ENCODE data around the gene ARHGAP31.
A peak's percentile ranks its signal among the peaks of the same experiment; 100 is the strongest.
"Not testable (repeated sequence)": the region's sequence is repeated elsewhere in the genome, so short reads cannot be mapped to it uniquely, and the experiment has no call there.

Gene ARHGAP31

DNA sequence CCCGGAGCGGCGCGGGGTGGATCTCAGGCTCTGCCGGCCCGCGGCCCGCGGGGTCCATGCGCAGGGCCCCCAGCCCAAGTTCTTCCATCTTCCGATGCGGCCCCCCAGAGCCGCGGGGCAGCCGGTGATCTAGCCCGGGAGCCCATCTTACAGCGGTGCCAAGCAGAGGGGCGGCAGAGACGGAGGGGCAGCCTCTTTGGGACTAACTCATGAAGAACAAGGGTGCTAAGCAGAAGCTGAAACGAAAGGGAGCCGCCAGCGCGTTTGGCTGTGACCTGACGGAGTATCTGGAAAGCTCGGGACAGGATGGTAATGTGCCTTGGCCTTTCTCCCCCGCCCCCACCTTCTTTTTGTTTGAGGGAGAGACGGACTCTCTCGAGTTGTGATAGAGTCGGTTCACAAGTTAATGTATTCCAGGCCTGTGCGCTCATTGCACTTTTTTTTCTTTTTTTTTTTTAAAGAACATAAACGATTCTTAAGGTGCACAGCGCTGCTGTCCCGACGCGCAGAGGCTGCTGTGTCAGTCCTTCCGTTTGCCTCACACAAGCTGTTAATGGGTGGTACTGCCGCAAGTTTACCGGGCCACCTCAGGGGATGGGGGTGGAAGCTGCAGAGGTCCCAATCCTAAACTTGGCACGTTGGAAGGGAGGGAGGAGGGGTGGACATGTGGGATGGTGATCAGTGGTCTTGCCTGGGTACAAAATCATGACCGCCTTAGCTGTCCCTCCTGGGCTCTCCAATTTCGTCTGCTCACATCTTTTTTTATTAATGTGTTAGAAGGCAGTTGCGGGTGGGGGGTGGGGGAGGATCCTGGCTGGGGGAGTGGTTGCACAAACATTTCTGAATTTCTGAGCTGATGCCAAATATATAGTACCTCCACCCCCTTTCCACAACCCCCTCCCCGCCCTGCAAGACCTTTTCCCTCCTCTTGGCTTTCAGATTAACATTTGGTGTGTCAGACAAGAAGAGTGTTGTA lies 801 bp downstream of the ARHGAP31 start:
- peak; percentile 22 for DNase-seq (ENCODE audit: insufficient read length, low spot score)
- peak; percentile 90 for FAIRE-seq

DNA sequence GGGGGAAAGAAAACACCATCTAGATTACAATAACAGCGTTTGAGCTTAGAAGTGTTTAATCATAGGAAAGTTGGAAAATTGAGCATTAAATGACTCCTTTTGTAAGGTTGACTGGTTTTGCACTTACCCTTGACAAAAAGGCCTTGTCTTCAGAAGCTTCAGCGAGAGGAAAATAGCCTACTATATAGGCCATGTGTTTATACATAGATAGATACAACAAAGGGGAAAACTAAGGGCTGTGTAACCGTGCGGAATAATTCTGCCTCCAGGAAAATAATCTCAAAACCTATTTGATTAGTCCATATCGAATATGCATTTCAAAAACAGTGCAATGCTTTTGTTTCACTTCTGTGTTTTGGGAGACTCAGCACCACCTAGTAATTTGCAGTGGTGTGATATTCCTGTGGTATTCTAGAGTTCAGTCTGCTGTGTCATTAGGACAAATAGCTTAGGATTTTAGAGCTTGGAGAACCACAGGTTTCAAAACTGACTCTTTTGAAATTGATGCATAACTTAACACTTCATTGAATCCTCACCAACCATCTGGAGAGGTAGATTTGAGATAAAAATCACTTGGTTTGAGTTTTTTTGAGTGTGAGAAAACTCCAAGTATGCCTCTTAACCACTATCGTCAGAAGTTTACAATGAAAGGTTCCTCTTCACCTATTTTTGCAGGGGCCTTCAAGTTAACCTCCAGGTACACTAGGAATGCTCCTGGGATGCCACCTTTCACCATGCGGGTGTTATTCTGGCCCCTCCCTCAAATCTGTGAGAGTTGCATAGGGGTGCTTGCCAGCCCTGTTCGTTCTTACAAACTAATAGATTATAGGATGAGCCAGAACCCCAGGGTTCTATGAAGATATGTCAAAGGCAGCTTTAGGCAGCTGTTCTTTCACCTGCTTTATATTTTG lies 1.9 kb downstream of the ARHGAP31 start:
- FAIRE-seq (peak; percentile 78), DNase-seq (ENCODE audit: insufficient read length, low spot score) (no peak)

DNA sequence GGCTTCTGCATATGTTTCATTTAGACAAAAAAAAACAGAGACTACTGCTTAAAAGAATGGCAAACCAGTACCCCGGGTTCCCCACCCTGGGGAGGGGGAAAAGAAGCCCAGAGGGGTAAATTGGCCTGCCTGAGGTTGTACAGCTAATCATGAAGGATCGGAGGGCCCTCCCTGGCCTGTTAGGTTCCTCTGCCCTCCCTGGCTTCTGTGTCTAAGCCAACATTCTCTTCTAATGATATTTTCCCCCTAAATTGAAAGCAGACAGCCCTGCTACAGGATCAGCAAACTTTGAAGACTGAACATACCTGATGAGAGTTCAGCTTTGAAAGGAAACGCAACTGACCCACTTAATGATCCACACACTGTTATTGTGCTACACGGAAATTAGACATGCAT lies 2.5 kb downstream of the ARHGAP31 start:
- no peak for FAIRE-seq
- no peak for DNase-seq (ENCODE audit: insufficient read length, low spot score)

DNA sequence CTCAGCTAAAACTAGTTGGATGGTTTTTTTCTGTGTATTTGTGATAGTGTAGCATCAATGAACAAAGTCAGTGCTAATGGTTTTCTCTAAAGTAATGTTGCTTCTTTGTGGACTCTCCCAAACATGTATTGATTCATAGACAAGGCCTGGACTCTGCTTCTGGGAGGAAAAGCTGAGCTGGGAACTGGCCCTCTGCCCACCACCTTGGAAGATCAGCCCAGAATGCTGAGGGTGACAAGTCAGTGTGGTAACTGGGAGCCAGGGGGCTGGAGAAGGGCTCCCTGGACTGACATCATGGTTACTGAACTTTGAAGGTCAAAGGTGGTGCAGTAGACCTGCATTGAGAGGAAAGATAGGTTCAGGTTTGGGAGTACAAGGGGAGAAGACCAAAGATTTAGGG lies 3.0 kb downstream of the ARHGAP31 start:
- DNase-seq (ENCODE audit: insufficient read length, low spot score): no peak
- FAIRE-seq: no peak

DNA sequence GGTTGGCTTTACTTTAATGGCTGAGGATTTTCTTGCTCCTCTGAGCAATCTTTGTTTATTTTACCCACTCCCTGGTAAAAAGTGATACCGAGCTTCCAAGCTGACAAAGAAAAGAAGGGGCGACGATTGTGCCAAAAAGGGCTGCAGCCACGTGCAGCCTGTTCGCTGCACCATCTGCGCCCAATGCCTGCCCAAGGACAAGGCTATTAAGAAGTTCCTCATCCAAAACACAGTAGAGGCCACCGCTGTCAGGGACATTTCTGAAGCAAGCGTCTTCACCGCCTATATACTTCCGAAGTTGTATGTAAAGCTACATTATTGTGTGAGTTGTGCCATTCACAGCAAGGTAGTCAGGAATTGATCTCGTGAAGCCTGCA lies 4.4 kb downstream of the ARHGAP31 start:
- no peak for FAIRE-seq

DNA sequence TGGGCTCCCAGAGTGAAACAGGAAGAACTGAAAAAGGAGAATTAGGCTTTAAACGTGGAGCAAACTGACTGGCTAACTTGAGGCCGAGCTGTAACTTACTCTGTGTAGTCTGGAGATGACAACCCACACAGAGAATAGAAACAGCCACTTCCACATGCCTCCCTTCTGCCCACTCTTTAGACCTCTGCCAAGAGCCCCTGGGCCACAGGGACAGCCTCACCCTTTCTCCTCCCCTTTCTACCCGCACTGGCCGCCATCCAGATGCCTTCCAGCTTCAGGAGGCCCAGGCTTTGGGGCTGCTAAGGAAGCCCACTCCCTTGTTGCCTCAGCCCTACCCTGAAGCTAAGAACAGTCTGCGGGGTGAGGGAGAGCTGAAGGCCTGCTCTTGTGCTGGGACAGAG lies 6.8 kb downstream of the ARHGAP31 start:
- no peak for DNase-seq (ENCODE audit: insufficient read length, low spot score)
- FAIRE-seq: no peak

More for the DNA sequence above, 4.4 kb downstream of the ARHGAP31 start:
- DNase-seq (ENCODE audit: insufficient read length, low spot score): no peak

DNA sequence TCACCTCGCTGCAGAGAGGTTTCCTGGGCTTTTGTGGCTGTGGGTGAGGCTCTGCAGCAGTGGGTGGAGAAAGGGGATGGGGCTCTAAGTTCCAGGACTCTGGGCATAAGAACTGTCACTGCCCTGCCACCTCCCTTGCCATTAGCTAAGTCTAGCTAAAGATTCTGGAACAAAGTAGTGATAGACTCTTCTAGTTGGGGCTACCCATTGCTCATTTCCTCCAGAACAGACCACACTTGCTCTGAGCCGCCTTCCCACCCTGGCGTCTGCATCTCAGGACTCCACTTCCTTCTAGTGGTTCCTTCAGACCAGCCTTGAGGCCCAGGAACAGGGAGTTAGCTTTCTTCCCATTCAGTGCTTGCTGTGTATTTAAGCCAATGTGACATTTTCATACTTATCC lies 7.5 kb downstream of the ARHGAP31 start:
- FAIRE-seq (no peak), DNase-seq (ENCODE audit: insufficient read length, low spot score) (no peak)

DNA sequence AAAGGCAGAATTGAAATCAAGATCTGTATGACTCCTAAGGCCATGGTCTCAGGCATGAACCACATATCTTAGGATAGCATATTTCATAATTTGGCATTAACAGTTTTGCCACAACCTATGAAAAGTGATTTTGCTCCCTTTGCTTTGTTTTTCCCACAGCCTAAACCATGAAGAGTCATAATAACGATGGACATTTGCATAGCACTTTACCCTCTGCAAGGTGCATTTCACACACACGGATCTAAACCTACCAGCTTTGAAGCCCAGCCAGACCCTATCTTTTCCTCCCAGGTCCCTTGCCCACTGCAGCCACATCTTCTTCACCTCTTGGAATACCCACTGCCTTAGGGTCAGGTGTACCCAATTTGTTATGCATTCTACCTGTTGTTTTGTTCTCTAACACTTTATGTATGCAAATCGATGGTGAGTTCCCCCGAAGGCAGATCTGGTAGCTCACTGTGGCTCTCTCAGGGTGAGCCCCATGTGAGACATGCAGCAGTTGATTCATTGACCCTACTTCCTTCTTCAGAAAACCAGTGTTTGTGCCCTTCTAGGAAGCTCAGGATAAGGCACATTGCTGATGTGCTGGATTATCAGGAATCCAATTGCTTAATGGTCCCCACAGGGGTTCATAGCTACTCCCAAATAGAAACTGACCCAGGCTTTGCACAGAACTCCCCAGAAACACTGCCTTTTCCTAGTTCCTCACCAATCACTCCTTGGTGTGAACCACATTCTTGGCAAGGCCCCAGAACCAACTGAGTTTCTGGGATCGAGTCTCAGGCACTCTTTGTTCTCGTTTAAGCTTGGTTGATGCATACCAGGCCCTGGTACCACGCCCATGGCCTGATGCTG lies 8.7 kb downstream of the ARHGAP31 start:
- DNase-seq (ENCODE audit: insufficient read length, low spot score): no peak
- FAIRE-seq: peak; percentile 84

DNA sequence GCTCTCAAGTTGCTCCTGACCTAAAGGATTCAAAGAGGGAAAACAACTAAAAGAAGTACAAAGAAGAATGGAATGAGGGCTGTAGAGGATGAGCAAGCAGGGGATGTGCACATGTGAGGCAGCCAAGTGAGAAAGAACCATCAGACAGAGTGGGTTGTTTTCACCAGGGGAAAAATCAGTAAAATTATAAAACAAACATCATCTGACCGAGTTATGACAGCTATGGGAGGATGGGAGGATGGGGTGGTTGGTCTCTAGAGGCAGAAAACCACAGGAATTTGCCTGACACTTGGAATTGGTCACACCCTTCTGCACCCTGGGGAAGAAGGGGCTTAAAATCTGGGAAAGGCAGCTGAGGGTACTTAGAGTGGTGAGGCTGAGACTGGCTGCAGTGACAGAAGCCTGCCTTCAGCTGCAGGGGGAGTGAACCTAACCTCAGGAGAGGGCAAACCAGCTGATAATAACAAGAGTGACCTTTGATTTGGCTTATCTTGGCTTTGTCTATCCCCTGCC lies 10.1 kb downstream of the ARHGAP31 start:
- DNase-seq (ENCODE audit: insufficient read length, low spot score) (no peak), FAIRE-seq (no peak)

DNA sequence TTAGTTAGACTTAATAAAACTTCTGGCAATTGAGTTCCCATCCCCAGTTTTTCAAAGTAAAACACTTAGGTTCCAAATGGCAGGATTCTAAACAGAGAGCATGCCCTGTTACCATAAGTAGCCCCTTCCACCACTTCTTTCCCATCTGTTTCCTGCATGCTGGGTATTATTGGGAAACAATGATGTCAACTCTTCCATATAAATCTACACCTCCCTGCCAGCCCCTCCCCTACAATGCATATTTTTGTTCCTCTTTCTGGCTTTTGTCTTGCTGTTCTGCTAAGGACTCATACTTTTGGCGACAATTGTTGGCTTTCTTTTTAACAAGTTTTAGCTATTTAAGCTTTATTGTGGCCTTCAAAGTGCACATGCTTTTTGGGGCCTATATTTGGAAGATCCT lies 11.1 kb downstream of the ARHGAP31 start:
- DNase-seq (ENCODE audit: insufficient read length, low spot score): no peak
- no peak for FAIRE-seq

DNA sequence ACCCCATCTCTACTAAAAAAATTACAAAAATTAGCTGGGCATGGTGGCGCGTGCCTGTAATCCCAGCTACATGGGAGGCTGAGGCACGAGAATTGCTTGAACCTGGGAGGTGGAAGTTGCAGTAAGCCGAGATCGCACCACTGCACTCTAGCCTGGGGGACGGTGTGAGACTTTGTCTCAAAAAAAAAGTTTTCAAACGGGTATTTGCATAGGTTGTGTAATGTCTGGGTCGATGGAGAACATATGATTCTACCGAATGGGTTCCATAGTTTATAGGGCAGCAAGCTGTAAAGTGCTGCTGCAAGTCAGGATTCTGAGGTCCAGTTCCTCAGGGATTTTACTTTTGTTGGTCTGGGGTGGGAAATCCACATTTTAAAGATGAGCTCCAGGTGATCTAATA lies 12.2 kb downstream of the ARHGAP31 start:
- not testable (repeated sequence) for DNase-seq (ENCODE audit: insufficient read length, low spot score); FAIRE-seq

DNA sequence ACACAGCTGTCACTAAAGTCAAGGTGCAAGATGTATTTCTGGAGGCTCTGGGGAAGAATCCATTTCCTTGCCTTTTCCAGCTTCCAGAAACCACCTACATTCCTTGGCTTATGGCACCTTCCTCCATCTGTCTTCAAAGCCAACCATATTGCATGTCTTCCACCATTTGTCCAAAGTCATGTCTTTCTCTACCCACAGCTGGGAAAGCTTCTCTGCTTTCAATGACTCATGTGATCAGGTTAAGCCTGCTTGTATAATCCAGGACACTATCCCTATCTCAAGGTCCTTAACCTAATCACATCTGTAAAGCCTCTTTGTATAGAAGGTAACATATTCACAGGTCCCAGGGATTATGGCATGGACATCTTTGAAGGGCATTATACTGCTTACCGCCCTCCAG lies 14.2 kb downstream of the ARHGAP31 start:
- no peak for FAIRE-seq
- DNase-seq (ENCODE audit: insufficient read length, low spot score): no peak

DNA sequence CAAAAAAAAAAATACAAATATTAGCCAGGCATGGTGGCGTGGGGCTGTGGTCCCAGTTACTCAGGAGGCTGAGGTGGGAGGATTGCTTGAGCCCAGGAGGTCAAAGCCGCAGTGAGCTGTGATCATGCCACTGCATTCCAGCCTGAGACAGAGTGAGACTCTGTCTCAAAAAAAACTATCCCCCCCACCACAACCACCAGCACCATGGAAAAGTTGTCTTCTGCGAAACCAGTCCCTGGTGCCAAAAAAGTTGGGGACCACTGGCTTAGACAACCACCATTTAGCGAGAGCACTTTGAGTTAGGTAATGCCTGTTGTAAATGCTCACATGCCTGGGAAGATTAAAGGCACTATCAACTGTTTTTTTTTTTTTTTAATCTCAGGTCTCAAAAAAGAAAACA lies 15.4 kb downstream of the ARHGAP31 start:
- FAIRE-seq (no peak), DNase-seq (ENCODE audit: insufficient read length, low spot score) (no peak)

DNA sequence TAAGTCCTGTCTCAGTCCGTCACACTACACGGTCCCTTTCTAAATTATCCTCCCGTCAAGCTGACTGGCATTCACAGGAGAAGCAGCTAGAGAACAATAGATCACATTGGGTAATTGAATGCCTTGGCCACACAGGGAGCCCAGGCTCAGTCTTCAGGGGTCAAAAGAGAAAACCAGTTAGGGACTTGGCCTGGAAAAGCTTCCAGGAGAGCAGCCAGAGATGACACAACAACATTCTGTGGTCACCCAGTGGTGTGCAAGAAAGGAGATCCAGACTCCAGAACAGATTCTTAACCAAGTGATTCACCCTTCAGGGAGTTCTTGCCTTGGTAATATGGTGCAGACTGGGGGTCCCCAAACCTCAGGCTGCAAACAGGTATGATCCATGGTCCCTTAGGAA lies 15.9 kb downstream of the ARHGAP31 start:
- FAIRE-seq (no peak), DNase-seq (ENCODE audit: insufficient read length, low spot score) (no peak)

DNA sequence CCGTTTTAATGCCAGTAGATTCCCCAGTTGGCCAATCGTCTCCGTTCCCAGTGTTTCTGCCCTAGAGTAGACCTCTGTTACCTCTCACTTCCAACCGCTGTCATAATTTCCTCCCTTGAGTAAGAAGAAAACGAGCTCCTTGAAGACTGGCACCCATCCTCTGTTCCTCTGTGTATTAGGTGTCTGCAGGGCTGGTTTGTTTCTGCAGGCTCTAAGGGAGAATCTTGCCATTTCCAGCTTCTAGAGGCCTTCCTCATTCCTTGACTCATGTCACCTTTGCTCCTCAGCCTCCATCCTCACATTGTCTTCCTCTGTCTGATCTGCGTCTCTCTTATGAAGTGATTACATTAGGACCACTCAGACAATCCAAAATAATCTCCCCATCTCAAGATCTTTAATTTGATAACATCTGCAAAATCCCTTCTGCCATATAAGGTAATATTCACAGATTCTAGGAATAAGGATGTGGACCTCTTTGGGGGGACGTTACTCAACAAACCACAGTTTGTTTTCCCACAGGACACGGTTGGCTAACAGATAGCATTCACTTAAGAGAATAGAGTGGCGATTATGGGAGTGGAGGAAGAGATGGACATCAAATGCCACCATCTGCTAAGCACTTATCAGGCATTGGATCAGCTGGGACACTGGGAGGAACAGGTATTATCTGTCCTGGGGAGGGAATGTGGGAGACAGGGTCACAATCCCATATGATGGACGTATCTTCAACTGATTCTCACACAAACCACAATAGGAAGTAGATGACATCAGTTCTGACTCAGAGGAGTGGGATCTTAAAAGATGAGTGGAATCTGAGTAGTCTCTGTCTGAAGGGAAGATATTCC lies 17.1 kb downstream of the ARHGAP31 start:
- DNase-seq (ENCODE audit: insufficient read length, low spot score): no peak
- no peak for FAIRE-seq

DNA sequence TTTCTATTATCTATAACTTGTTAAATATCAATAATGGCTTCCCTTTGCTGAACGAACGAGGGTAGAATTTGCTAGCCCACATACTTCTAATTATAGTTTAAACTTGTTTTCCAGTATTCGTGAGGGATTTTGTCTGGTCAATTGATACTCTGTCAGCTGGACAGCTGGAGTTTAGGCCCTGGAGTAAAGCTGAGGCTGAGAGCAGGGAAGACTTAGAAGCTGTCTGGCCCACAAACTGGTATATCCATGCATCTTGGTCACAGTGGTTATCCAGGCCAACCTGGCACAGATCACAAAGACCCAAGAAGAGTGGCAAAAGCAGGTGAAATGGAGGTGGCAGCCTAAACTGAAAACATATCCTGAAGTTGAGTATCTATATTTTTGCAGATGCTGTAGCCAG lies 19.3 kb downstream of the ARHGAP31 start:
- DNase-seq (ENCODE audit: insufficient read length, low spot score): no peak
- FAIRE-seq: no peak

DNA sequence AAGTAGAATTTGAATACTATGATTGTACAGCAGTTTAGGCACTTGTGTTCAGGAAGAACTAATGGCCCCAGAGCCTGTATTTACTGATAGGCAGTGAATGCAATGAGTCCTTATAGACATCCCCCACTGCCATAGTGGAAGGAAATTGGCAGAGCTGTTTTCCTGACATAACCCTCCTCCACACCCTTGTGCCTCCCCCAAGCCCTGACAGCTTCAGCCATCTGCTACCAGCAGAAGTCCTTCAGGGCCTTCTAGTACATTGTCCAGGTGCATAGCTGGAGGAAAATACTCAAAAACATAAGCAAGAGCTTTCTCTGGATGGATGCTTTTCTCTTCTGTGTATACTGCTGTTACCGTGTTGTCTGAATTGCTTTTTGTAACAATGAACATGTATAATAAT lies 20.6 kb downstream of the ARHGAP31 start:
- FAIRE-seq: no peak
- DNase-seq (ENCODE audit: insufficient read length, low spot score): no peak

DNA sequence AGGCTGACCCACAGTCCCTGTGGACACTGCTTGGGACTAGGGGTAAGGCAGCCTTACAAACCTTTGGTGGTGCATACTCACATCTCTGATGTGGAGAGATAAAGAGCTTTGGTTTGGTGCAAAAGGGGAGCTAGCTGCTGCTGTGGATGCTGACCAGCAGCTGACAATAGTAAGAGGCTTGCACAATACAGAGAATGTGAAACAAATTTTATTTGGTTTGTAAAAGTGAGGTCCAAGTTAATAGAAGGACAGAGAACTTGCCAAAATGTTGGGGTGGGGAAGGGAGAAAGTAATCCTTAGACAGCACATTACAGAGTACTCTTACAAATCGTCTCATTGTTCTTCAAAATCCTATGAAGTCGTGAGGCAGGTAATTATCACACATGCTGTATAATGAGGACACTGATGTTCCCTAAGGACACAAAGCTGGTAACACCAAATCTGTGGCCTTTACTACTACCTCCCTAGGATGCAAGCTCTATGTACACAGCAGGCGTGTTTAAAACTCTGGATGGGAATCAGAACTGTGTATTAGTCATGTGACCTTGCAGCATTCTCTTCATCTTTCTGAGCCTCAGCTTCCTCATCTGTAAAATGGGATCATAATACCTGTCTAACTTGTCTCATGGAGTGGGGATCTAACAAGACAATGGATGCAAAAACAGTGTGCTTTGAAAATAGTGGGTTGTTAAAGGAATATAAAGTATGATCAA lies 21.6 kb downstream of the ARHGAP31 start:
- FAIRE-seq (no peak), DNase-seq (ENCODE audit: insufficient read length, low spot score) (no peak)

DNA sequence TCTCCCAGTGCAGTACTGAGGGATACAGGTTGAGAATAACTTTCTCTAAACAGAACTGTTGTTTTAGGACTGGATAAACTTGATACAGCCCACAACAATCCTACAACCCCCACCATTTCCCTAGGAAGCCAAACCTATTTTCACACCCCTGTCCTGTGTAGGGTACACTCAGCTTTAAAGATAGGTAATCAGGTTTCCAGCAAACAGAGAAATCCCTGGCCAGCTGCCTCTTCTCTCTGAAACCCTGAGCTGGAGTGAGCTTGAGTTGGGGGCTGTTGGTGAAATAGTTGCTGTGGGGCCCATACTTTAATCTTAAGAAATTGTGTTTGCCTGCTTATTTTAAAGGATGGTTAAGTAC lies 22.1 kb downstream of the ARHGAP31 start:
- DNase-seq (ENCODE audit: insufficient read length, low spot score) (no peak), FAIRE-seq (no peak)

All from GM19239 (cell line).